EL (cell line): Measurements from ENCODE around the gene MOB1B.
"Not testable (repeated sequence)": the region's sequence is repeated elsewhere in the genome, so short reads cannot be mapped to it uniquely, and the experiment has no call there.

Experiments used
- DNase-seq: peaks from one replicate; pipeline ENCODE4 v3.0.0-alpha.2; 2016

Gene MOB1B

DNA sequence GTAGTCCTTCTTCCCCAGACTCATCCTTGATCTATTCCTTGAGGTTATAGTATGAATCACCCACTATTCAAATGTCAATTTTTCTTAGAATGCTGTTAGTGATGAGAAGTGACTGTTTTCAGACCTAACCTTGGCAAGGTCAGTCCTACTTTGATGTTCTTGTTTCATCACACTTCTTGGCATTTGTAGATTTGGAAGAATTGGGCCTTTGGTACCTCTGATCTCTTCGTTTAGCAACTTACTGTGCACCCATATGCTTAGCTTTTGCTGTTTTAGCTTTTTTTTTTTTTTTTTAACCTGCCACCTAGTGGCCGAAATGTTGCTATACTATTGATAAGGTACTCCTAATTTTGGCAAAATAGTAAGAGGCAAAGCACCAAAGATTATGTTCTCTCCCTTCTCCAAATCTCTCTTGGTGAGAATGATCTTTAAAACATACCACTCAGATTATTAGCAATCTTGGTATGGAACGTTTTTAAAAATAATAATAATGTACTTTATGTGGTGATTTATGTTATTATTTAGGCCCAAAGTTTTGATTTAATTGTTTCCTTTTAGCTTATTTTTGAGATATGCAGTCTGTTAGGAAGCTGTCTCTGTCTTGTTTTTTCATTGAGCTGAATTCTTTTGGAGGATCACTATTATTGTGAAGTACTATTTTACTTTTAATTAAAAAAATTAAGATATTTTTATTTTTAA lies 107.9 kb downstream of the MOB1B start:
- peak; percentile 64 for DNase-seq

DNA sequence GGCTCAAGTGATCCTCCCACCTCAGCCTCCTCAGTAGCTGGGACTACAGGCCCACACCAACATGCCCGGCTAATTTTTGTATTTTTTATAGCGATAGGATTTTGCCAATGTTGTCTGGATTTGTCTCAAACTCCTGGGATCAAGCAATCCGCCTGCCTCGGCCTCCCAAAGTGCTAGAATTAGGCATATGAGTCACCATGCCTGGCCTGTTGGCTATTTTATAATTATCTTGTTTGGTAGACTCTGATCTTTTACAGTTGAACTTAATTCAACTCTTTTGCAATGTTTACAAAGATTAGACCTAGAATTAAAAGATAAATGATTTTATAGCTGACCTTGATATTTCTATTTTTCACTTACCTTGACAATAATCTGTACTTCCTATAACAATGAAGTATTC lies 109.3 kb downstream of the MOB1B start:
- no peak for DNase-seq

DNA sequence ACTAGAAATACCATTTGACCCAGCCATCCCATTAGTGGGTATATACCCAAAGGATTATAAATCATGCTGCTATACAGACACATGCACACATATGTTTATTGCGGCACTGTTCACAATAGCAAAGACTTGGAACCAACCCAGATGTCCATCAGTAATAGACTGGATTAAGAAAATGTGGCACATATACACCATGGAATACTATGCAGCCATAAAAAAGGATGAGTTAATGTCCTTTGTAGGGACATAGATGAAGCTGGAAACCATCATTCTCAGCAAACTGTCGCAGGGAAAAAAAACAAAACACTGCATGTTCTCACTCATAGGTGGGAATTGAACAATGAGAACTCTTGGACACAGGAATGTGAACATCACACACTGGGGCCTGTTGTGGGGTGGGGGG lies 115.2 kb downstream of the MOB1B start:
- DNase-seq, result not testable (repeated sequence)

DNA sequence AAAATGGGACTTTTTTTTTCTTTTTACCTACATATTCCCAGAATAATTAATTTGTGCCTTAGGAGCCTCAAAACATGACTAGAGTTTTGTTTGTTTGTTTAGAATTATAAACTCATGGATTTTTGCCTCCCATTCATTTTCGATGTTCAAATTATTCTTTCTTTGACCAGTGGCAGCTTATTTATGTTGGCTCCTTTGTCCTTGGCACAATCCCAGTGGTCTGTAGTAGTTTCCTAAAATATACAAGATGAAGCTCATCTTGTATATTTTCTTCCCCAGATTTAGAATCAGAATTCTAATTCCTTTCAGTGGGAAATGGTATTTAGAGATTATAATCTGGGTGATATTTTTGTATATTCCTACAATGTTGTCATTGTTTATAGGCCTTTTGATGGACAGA lies 118.4 kb downstream of the MOB1B start:
- no peak for DNase-seq

DNA sequence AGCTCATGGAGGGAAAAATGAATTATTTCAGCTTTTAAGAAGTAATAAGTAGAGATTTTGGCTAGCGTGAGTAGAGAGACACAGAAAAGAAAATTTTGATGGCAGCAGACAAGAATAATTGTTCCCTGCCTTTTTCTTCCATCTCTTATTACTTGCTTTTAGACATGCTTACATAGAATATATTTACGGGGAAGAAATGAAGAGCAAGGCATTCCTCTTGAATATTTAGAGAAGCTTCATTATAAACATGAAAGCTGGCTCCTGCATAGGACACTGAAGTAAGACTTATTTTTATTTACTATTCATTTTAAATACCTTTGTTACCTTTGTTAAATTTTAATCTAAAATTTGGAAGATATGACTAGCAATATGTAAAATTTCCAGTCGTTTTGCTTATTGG lies 123.5 kb downstream of the MOB1B start:
- peak; percentile 2 for DNase-seq

DNA sequence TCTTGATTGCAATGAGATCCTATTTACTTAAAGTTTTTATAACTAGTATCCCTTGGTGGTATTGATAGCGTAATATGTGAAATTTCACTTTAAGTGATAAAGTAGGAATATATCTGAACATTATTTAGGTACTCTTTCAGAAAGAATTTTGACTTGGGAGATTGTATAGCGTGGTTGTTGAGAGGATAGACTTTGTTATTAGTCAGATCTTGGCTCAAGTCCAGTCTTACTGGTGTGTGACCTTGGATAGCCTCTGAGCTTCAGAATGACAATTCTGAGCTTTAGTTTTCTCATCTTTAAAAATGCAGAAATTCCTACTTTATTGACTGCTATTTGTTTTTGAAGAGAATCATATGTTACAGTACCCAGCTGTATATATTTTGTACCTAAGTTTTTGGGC lies 123.9 kb downstream of the MOB1B start:
- DNase-seq, result peak; percentile 89

DNA sequence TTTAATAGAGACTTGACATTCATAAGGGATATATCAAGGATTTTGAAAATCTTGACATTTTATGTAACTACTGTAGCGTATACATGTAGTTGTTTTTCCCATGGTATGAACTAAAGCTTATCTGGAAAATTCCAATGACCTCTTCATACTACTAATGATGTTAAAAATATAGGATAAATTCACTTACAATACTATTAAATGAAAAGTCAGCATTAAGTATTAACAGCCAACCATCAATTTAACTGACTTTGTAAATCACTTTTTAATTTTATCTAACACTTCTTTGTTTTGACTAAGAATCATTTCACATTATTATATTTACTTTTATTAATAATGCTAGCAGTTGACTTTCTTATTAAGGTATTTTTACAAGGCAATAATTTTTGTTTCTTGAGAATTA lies 125.4 kb downstream of the MOB1B start:
- no peak for DNase-seq

DNA sequence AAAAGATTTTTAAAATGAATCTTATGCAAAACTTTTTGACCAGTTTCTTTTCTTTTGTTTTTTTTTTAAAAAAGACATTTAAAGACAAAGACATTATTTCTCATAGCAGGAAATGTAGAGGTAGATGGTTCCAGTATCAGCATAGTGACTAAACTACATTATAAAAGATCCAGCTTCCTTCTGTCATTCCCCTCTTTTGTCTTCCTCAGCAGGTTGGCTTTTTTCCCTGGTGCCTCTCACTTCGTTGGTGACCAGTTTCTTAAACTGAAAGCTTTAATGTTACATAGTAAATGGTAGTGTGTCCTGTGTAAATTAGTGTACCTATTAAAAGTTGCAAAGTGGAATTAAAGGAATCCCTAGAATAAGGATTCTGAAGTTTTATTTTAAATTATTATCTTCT lies 127.3 kb downstream of the MOB1B start:
- no peak for DNase-seq

DNA sequence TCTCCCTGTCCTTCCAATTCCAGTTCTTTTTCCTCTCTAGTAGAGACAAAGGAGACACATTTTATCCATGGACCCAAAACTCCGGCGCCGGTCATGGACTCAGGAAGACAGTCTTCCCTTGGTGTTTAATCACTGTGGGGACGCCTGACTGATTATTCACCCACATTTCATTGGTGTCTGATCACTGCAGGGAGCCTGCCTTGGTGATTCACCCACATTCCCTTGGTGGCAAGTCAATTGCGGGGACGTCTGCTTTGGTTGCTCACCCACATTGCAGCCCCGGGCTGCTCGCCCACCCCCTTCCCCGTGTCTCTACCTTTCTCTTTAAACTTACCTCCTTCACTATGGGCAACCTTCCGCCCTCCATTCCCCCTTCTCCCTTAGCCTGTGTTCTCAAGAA lies 129.9 kb downstream of the MOB1B start:
- peak; percentile 93 for DNase-seq
